Activated T-helper 2 cell treated with anti-CD3 and anti-CD28 coated beads, Interferon-gamma antibody, Interleukin-2, Interleukin-4, amounts not matched to agents 10 μg/mL and 5 μg/mL and 100 μg/mL, durations not matched to agents 14 hours and 24 hours and 36 hours (primary cell): ENCODE measurements around the gene AFAP1L2. TPM values are rescaled to one million over a fixed set of nuclear protein-coding genes. Genes with fewer than 3 reads are reported as not detected.

Experiments
- DNase-seq: peaks from one replicate; pipeline ENCODE4 v3.0.0; 2021; ENCODE audit warnings: low spot score
- H3K27ac Mint-ChIP-seq: one replicate; pipeline ENCODE4 v1.8.0; 2021; ENCODE audit warnings: mixed read lengths
- H3K27me3 Mint-ChIP-seq: one replicate; pipeline ENCODE4 v1.8.0; 2021; ENCODE audit warnings: low read depth, mixed read lengths
- H3K36me3 Mint-ChIP-seq: one replicate; pipeline ENCODE4 v1.8.0; 2021; ENCODE audit warnings: low read depth, mixed read lengths
- H3K4me1 Mint-ChIP-seq: one replicate; pipeline ENCODE4 v1.8.0; 2021; ENCODE audit warnings: low read depth, mixed read lengths
- H3K4me3 Mint-ChIP-seq: one replicate; pipeline ENCODE4 v1.8.0; 2021; ENCODE audit warnings: low read depth, mild to moderate bottlenecking, moderate library complexity, mixed read lengths
- H3K9me3 Mint-ChIP-seq: one replicate; pipeline ENCODE4 v1.8.0; 2021; ENCODE audit warnings: mixed read lengths
- intact Hi-C: fragments of 100-400 bp; cut with micrococcal nuclease; formaldehyde crosslinking; loops from one replicate; pipeline ENCODE4 v1.15.1; 2023
- total RNA-seq: library from RNA; stranded (reverse); gene quantifications from 2 replicates; pipeline ENCODE4 v1.2.3, GENCODE V29; 2022

Gene AFAP1L2
- total RNA-seq, 1 donor from 2014 or later, result 3.5 TPM

DNA sequence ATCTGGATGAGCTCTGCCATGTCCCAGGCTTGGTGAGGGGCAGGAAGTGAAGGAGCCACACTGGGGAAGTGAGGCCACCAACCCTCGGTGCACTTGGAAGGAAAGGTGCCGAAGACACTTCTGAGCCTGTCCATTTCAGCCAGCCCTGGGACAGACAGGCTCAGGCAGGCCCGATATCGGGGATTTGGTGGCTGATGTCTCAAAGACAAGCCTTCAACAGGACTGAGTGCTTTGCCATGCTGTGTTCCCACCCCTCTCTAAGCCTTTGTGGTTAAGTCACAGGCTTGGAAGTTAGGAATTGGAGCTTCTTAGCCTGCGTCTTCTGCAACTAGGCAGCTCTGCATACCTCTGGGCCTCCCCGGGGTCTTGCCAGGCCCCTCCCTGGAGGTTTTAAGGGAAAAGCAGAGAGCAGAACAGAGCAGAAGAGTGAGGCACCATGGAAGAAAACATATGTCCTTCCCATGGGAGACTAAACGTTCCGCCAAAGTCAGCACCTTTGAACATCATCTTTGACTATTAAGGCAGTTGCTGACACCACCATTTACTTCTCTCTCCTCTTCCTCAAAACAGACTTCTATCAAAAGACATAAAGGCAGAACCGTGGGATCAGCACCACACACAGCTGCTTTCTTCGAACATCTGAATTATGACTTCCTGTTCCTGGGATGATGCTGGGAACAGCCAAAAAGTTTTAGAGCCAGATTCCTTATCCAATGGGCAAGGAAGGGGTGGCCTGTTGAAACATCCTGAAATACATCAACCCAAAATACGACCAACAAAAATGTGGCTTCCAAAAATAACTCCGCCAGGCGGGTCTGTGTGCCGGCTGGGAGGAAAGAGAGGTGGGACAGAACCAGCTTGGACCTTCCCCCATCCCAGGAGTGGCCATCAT is 71.8 kb downstream of the AFAP1L2 start:
- intact Hi-C loops, result loop anchor here (10.0 kb wide), 1 partner anchor 648 kb away; no protein-coding TSS in a partner anchor
- H3K27me3 Mint-ChIP-seq, result peaks cover 2% of the 10 kb centered on the region
- no peaks in the 10 kb centered on the region for H3K9me3 Mint-ChIP-seq
- DNase-seq, result no peak
- no peak overlapping the region for H3K27ac Mint-ChIP-seq
- H3K4me3 Mint-ChIP-seq, result no peak overlapping the region
- H3K36me3 Mint-ChIP-seq, result no peaks in the 10 kb centered on the region
- H3K4me1 Mint-ChIP-seq, result peaks cover 26% of the 10 kb centered on the region

DNA sequence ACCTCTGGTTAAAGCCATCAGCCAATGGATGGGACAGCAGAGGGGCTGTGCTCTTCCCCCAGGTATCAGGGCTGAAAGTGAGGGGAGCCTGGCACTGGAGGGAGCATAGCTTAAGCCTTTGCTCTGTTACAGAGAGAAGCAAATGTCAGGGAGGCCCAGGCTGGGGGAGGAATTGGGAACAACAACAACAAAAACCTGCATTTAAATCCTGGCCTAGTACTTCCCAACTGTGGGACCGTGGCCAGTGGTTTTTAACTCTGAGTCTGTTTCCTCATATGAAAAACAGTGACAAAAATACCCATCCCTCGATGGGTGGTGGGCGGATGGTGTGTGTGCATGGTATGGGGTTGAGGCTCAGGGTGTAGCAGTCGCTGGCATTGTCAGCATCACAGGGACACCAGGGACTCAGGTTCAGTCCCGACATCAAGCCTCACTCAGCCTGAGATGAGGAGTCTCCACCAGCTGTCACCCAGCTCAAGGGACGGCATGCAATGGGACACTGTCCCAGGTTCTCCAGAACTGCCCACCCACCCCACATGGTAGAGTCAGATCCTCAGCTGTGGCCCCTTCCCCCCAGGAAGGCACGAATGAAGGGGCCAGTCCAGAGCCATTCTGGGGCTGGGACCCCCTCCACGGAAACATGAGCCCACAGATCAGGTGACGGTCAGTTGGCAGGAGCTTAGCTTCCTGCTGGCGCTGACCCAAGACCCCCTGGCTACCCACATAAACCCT is 74.5 kb downstream of the AFAP1L2 start:
- Mint-ChIP-seq H3K36me3 (no peaks in the 10 kb centered on the region), H3K27ac (no peak overlapping the region), H3K4me3 (no peak overlapping the region), H3K9me3 (no peaks in the 10 kb centered on the region), H3K4me1 (peaks cover 6% of the 10 kb centered on the region), H3K27me3 (peaks cover 5% of the 10 kb centered on the region)
- no peak for DNase-seq
- intact Hi-C loops, result loop anchor here (10.0 kb wide), 1 partner anchor 645 kb away; no protein-coding TSS in a partner anchor

DNA sequence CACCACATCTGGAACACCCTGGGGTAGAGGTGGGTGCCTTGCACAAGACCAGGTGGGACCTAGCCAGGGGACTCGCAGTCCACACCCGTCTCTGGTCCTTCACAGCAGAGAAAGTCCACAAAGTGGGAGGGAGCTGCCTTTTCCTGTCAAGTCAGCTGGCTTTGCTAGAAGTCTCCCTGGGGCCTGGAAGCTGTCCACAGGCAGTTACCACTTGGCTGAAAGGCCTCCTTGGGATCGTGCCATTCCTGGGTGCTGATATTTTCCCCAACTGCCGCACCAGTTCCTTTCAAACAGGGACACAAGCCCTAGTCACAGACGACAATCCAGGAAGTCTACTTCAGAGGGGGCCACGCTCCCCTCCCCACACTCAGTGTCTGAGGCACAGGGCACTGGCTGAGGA is 75.4 kb downstream of the AFAP1L2 start:
- H3K27ac Mint-ChIP-seq, result no peak overlapping the region
- no peak overlapping the region for H3K4me3 Mint-ChIP-seq
- intact Hi-C loops, result no loop called here
- DNase-seq, result no peak
- no peaks in the 10 kb centered on the region for H3K36me3 Mint-ChIP-seq
- no peaks in the 10 kb centered on the region for H3K9me3 Mint-ChIP-seq
- H3K4me1 Mint-ChIP-seq, result peaks cover 2% of the 10 kb centered on the region
- H3K27me3 Mint-ChIP-seq, result peaks cover 6% of the 10 kb centered on the region

DNA sequence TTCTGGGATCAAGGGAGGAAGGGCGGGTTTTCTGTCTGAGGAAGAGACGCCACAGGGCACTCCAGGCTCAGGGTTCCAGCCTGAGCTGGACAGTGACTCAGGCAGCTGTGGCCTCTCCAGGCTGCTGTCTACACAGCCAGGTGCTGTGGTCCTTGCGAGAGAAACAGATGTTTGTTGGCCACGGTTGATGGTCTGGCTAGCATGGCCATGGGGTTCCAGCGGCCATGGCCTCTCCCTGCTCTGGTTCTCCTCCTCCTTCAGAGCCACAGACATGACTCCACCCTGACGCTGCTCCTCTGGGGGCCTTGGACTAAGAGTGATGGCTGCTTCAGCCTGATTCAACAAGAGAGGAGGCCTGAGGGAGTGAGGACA is 75.9 kb downstream of the AFAP1L2 start:
- intact Hi-C loops, result no loop called here
- Mint-ChIP-seq H3K36me3 (no peaks in the 10 kb centered on the region), H3K4me3 (no peak overlapping the region), H3K9me3 (no peaks in the 10 kb centered on the region), H3K27me3 (peaks cover 7% of the 10 kb centered on the region), H3K4me1 (no peaks in the 10 kb centered on the region), H3K27ac (no peak overlapping the region)
- DNase-seq, result no peak

DNA sequence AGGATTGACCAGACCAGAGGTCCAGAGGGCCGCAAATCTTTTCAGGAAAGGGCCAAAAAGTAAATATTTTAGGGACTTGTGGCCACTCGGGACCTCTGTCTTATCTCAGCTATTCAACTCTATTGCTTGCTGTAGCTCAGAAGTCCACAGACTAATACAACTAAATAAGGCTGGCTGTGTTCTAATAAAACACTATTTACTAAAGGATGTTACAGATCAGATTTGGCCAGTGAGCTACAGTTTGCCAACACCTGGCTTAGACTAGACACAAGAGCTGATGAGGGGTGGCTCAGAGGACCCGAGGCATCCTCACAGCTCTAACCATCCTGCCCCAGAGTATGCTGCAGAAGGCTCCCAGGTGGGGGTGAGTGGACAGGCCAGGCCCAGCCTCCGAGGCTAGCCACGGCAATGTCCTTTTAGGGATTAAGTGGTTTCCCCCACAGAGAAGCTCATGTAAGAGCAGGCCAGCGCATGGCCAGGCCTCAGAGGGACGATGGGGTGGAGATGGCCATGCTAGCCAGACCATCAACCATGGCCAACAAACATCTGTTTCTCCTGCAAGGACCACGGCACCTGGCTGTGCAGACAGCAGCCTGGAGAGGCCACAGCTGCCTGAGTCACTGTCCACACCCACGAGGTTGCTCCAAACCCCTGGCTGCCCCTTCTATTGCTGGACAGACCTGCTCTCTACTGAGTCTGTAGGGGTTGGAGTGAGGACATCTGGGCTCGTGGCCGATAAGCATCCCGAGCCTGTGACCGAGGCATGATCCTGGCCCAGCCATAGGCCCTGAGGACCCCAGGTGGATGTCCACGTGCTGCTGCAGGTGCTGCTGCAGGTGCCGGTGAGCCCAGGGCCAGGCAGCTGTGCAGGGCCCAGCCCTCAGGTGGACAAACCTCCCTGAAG is 76.5 kb downstream of the AFAP1L2 start:
- no peak for DNase-seq
- Mint-ChIP-seq H3K9me3 (no peaks in the 10 kb centered on the region), H3K36me3 (no peaks in the 10 kb centered on the region), H3K4me3 (no peak overlapping the region), H3K4me1 (no peaks in the 10 kb centered on the region), H3K27me3 (peaks cover 7% of the 10 kb centered on the region), H3K27ac (no peak overlapping the region)
- intact Hi-C loops, result no loop called here

DNA sequence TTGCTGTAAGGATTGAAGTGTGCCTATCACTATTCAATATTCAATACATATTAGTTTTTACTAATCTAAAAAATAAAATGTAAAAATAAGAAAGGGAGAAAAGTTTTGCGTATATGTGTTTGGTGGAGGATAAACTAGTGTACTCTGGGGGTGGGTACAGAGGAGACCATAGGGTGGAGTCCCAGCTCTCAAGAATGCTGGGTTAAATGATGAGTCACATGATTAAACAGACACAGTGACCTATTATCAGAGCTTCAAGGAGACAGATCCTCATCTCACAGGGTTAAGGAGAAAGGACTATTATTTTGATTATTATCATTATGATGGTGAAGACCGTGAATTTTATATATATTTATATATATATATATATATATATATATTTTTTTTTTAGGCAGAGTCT is 77.5 kb downstream of the AFAP1L2 start:
- H3K9me3 Mint-ChIP-seq, result no peaks in the 10 kb centered on the region
- no peaks in the 10 kb centered on the region for H3K36me3 Mint-ChIP-seq
- H3K4me3 Mint-ChIP-seq, result no peak overlapping the region
- no peaks in the 10 kb centered on the region for H3K4me1 Mint-ChIP-seq
- DNase-seq, result no peak
- intact Hi-C loops, result no loop called here
- no peak overlapping the region for H3K27ac Mint-ChIP-seq
- H3K27me3 Mint-ChIP-seq, result peaks cover 7% of the 10 kb centered on the region

DNA sequence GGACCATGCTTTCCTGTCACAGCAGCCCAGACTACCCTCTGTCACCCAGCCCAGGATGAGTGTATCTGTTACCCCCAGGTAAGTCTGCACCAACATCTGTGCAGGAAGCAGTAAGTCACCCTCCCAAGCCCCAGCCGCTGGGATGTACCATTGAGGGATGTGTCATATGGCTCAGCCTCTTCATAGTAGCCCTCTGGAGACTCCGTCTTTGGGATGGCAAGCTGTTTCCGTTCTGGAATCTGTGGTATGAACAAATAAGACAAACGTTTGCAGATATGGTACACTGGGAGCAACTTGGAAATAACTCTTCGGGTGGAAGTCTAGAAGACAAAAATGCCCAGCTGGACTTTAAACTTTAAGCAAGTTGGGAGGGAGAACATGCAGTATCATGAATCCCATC is 81.3 kb downstream of the AFAP1L2 start:
- Mint-ChIP-seq H3K36me3 (no peaks in the 10 kb centered on the region), H3K9me3 (no peaks in the 10 kb centered on the region), H3K4me1 (no peaks in the 10 kb centered on the region), H3K27ac (no peak overlapping the region), H3K4me3 (no peak overlapping the region), H3K27me3 (peaks cover 8% of the 10 kb centered on the region)
- no peak for DNase-seq
- intact Hi-C loops, result no loop called here

DNA sequence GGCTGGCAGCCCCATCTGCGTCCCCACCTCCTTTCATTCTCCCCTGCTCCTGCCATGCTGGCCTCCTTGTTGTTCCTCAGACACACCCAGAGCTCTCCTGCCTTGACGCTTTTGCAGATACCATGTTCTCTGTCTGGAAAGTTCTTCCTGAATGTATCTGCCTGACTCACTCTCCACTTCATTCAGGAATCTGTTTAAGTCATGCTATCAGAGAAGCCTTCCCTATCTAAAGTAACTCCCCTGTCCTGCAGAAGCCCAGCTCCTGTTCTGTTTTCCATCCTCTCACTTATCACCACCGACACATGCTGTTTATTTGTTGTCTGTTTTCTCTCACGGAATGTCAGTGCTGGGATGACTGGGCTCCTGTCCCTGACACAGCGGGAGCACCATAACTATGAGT is 82.0 kb downstream of the AFAP1L2 start:
- Mint-ChIP-seq H3K4me1 (no peaks in the 10 kb centered on the region), H3K27me3 (peaks cover 8% of the 10 kb centered on the region), H3K27ac (no peak overlapping the region), H3K9me3 (no peaks in the 10 kb centered on the region), H3K36me3 (no peaks in the 10 kb centered on the region), H3K4me3 (no peak overlapping the region)
- DNase-seq, result no peak
- intact Hi-C loops, result no loop called here

DNA sequence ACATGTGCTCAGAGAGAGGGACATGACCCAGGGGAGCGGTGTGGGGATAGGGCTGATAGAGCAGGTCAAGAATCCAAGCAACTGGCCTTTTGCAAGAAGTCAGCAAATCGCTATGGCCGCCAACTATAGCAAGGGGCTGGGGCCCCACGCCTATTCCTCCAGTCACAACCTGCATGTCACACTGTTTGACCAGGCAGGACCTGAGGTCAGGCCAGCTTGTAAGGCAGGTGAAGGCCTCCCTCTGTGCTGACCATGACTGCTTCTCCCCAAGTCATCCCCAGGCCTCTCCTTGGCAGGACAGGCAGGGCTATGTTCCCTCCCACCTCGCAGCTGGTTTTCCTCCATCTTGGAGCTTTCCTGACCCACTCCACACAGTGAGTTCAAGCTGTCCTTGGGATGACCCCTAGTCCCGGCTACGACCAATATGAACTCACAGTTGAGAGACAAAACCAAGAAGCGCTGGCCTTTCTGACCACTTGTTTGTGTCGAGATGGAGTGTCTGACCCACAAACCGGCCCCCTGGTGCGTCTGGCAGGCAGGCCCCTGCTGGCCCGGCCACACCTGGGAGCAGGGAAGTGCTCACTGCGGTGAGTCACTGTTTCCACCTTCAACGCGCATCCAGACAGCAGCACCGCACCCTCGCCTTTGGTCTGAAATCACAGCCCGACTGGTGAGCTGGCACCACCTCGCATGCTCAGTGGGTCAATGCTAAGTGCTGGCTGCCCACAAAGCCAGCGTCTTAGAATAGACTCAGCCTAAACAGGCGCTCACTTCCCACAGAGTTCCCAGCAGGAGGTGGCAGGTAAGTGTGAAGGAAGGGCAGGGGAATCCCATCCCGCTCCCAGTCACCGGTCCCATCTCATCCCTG is 83.8 kb downstream of the AFAP1L2 start:
- Mint-ChIP-seq H3K27ac (no peak overlapping the region), H3K9me3 (no peaks in the 10 kb centered on the region), H3K36me3 (no peaks in the 10 kb centered on the region), H3K4me3 (no peak overlapping the region), H3K4me1 (no peaks in the 10 kb centered on the region), H3K27me3 (peaks cover 5% of the 10 kb centered on the region)
- no peak for DNase-seq
- intact Hi-C loops, result no loop called here

DNA sequence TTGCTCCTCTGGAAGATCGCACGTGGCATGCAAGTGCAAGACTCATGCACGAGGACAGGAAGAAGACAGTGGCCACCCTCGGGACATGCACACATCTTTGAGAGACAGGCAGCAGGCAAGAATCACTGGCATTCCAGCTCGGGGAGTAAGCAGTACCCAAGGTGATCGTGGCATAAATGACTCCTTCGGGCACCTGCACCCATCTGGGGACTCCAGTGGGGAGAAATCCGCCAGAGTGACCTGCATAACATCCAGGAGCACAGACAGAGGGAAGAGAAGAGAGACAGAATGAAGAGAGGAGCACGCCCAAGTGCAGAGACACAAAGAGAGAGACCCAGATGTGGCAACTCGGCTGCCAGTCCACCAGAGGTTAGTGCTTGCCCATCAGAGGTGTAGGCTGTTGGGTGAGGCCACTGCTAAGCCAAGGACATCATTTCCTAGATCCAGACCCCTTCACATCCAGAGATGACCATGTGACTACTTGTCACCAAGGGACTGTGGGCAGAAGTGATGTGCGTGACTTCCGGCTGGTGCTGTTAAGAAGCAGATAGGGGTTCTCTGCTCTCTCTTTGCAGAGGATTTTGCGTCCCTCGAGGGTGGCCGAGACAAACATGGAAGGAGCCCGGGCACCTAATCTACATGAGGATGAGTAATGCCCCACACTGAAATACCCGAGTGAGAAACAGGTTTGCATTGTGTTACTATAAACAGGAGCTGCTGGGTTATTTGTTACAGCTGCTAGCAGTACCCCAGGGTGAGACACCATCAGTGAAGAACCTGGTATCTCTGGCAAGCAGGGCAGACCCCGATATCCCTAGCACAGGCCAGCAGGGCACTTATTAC is 84.7 kb downstream of the AFAP1L2 start:
- peaks cover 5% of the 10 kb centered on the region for H3K27me3 Mint-ChIP-seq
- no peak for DNase-seq
- H3K4me3 Mint-ChIP-seq, result no peak overlapping the region
- H3K9me3 Mint-ChIP-seq, result no peaks in the 10 kb centered on the region
- H3K36me3 Mint-ChIP-seq, result no peaks in the 10 kb centered on the region
- intact Hi-C loops, result no loop called here
- no peak overlapping the region for H3K27ac Mint-ChIP-seq
- no peaks in the 10 kb centered on the region for H3K4me1 Mint-ChIP-seq

DNA sequence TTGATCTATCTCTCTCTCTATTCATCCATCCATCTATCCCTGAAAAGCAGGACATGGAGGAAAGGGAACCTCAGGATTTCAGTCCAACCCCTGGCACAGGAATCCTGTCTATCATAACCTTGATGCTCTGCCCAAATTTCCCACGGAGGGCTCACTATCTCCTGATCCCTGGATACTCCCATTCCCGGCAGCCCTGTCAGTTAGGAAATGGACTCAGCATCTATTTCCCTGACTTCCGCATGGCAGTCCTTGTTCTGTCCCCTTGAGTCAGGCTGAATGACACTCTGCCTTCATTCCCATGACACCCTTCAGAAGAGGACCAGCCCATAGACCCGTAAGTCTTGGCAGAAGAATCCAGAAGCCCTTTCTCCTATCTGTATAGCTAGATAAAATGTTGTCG is 87.6 kb downstream of the AFAP1L2 start:
- no peaks in the 10 kb centered on the region for H3K36me3 Mint-ChIP-seq
- no peak for DNase-seq
- H3K9me3 Mint-ChIP-seq, result no peaks in the 10 kb centered on the region
- no peaks in the 10 kb centered on the region for H3K4me1 Mint-ChIP-seq
- intact Hi-C loops, result no loop called here
- peaks cover 1% of the 10 kb centered on the region for H3K27me3 Mint-ChIP-seq
- no peak overlapping the region for H3K4me3 Mint-ChIP-seq
- no peak overlapping the region for H3K27ac Mint-ChIP-seq
